K562 (cell line): ENCODE measurements around the gene SECISBP2. TPM values are rescaled to one million over a fixed set of nuclear protein-coding genes. Genes with fewer than 3 reads are reported as not detected.

ENCODE experiments used
- CBX5 ChIP-seq: IDR thresholded peaks from 2 replicates; pipeline ENCODE4 v1.6.1; 2014; ENCODE audit warnings: low read depth, borderline replicate concordance
- EZH2 ChIP-seq: IDR thresholded peaks from 2 replicates; pipeline ENCODE4 v1.6.1; 2012; ENCODE audit warnings: low read depth, mild to moderate bottlenecking, inconsistent platforms, low read length, borderline replicate concordance
- FOXA3 ChIP-seq, 2 experiments: fragments of 450-650 bp in 1 of 2; sonication (generic) in 1 of 2; formaldehyde crosslinking; IDR thresholded peaks in 1 of 2; conservative IDR thresholded peaks in 1 of 2; 2 replicates each; pipeline versions ENCODE4 v1.4.0 to v1.8.0; 2020 to 2022; ENCODE audit warnings: mild to moderate bottlenecking in 2 of 2, missing genetic modification reagents in 1 of 2
- HCFC1 ChIP-seq: IDR thresholded peaks from 2 replicates; pipeline ENCODE4 v1.6.1; 2012; ENCODE audit warnings: low read depth, low read length, improper control_type of control experiment
- ILK ChIP-seq: fragments of 450-650 bp; IDR thresholded peaks from 2 replicates; pipeline ENCODE4 v1.6.1; 2016; ENCODE audit warnings: missing genetic modification characterization, low read depth, mild to moderate bottlenecking, missing compliant biosample characterization, moderate library complexity, borderline replicate concordance
- IRF2 ChIP-seq: sonication (generic); formaldehyde crosslinking; IDR thresholded peaks from 2 replicates; pipeline ENCODE4 v1.8.1; 2022; ENCODE audit warnings: mild to moderate bottlenecking, missing genetic modification reagents
- MXI1 ChIP-seq: IDR thresholded peaks from 2 replicates; pipeline ENCODE4 v1.6.1; 2011; ENCODE audit warnings: low read depth, mild to moderate bottlenecking, improper control_type of control experiment, low read length
- NFXL1 ChIP-seq: fragments of 450-650 bp; formaldehyde crosslinking; IDR thresholded peaks from 2 replicates; pipeline ENCODE4 v1.4.0; 2021; ENCODE audit warnings: mild to moderate bottlenecking
- PCBP1 ChIP-seq: fragments of 200-400 bp; formaldehyde crosslinking; IDR thresholded peaks from 2 replicates; pipeline ENCODE4 v1.6.1; 2018; ENCODE audit warnings: mild to moderate bottlenecking, low read depth, low read length; ENCODE audit not compliant: poor library complexity, severe bottlenecking
- RFX1 ChIP-seq: fragments of 450-650 bp; IDR thresholded peaks from 2 replicates; pipeline ENCODE4 v1.6.1; 2016; ENCODE audit warnings: mild to moderate bottlenecking, moderate library complexity
- SMAD1 ChIP-seq: fragments of 150-350 bp; IDR thresholded peaks from 2 replicates; pipeline ENCODE4 v1.6.1; 2014; ENCODE audit warnings: low read length, low read depth; ENCODE audit not compliant: partially characterized antibody
- SRF ChIP-seq, 2 experiments: fragments of 250-450, 450-650 bp in 1 of 2; sonication (Bioruptor Pico) in 1 of 2; sonication (generic) in 1 of 2; formaldehyde crosslinking; IDR thresholded peaks; 2 replicates each; pipeline versions ENCODE4 v1.5.0 to v1.5.1; 2020 to 2022; ENCODE audit warnings: mild to moderate bottlenecking in 1 of 2, missing genetic modification reagents in 1 of 2
- THRAP3 ChIP-seq: fragments of 450-650 bp; IDR thresholded peaks from 2 replicates; pipeline ENCODE4 v1.6.1; 2016; ENCODE audit warnings: mild to moderate bottlenecking, inconsistent platforms, borderline replicate concordance
- TSC22D4 ChIP-seq: fragments of 450-650 bp; IDR thresholded peaks from 2 replicates; pipeline ENCODE4 v1.6.1; 2016; ENCODE audit warnings: missing genetic modification characterization, missing biosample characterization, control low read depth
- ZFP1 ChIP-seq: fragments of 450-650 bp; formaldehyde crosslinking; IDR thresholded peaks from 2 replicates; pipeline ENCODE4 v1.4.0; 2020; ENCODE audit warnings: mild to moderate bottlenecking, mixed read lengths
- ZNF134 ChIP-seq: fragments of 250-450 bp; sonication (Bioruptor Pico); conservative IDR thresholded peaks from 2 replicates; pipeline ENCODE4 v1.4.0; 2020
- ZNF224 ChIP-seq: sonication (generic); formaldehyde crosslinking; IDR thresholded peaks from 2 replicates; pipeline ENCODE4 v1.8.0; 2022; ENCODE audit warnings: mild to moderate bottlenecking, missing genetic modification reagents
- ZNF311 ChIP-seq: fragments of 250-450 bp; sonication (Bioruptor Pico); IDR thresholded peaks from 2 replicates; pipeline ENCODE4 v1.4.0; 2020; ENCODE audit warnings: mild to moderate bottlenecking, moderate library complexity
- ZNF324 ChIP-seq: fragments of 250-450 bp; sonication (Bioruptor Pico); IDR thresholded peaks from 2 replicates; pipeline ENCODE4 v1.4.0; 2020; ENCODE audit warnings: mild to moderate bottlenecking
- ZNF707 ChIP-seq: fragments of 250-450 bp; sonication (Bioruptor Pico); conservative IDR thresholded peaks from 2 replicates; pipeline ENCODE4 v1.8.0; 2022; ENCODE audit warnings: inconsistent platforms, mild to moderate bottlenecking, moderate library complexity
- ZNF77 ChIP-seq: fragments of 250-450 bp; sonication (Bioruptor Pico); IDR thresholded peaks from 2 replicates; pipeline ENCODE4 v1.5.0; 2020
- polyA plus RNA-seq, 8 experiments: library from polyadenylated mRNA; depleted of rRNA in 4 of 8; stranded (reverse) in 5 of 8; unstranded in 3 of 8; fragments of >200 nt; fragmentation: Nextera tagmentation in 2 of 8; fragmentation: Illumina TruSeq in 1 of 8; extraction: Ambion mirVana in 2 of 8; extraction: Trizol in 1 of 8; gene quantifications; 2 replicates each; pipeline versions ENCODE4 v1.2.1 to v1.2.3, GENCODE V29; 2011 to 2014; ENCODE audit warnings: inconsistent platforms in 1 of 8, missing spikeins in 1 of 8
- total RNA-seq, 7 experiments: library from RNA; depleted of rRNA in 6 of 7; stranded (reverse); fragments of >200 nt in 6 of 7; fragmentation: Illumina TruSeq in 2 of 7; extraction: Trizol in 2 of 7; gene quantifications; 2 replicates each; pipeline versions ENCODE4 v1.2.1 to v1.2.3, GENCODE V29; 2011 to 2021; ENCODE audit warnings: low replicate concordance in 1 of 7
- TF ChIP-seq, protein P1 (sequence below): IDR thresholded peaks from 3 replicates; pipeline ENCODE4 v1.6.1; 2011; ENCODE audit warnings: borderline replicate concordance, mild to moderate bottlenecking; ENCODE audit not compliant: insufficient read length, insufficient read depth
- TF ChIP-seq, protein P2 (sequence below): sonication (generic); formaldehyde crosslinking; IDR thresholded peaks from 2 replicates; pipeline ENCODE4 v1.9.0; 2022; ENCODE audit warnings: mild to moderate bottlenecking, missing genetic modification reagents
- TF ChIP-seq, protein P3 (sequence below): sonication (generic); formaldehyde crosslinking; IDR thresholded peaks from 2 replicates; pipeline ENCODE4 v1.8.1; 2023; ENCODE audit warnings: mild to moderate bottlenecking, missing genetic modification reagents
- TF ChIP-seq, protein P4 (sequence below): fragments of 250-450 bp; sonication (Bioruptor Pico); IDR thresholded peaks from 2 replicates; pipeline ENCODE4 v1.4.0; 2020

Gene SECISBP2
- total and polyA plus RNA-seq, 9 of the 15 experiments (the other 6 are each of a cell fraction or from before 2014, with no cell fraction given): 3.2 to 41.6 (median 26.1) TPM

DNA sequence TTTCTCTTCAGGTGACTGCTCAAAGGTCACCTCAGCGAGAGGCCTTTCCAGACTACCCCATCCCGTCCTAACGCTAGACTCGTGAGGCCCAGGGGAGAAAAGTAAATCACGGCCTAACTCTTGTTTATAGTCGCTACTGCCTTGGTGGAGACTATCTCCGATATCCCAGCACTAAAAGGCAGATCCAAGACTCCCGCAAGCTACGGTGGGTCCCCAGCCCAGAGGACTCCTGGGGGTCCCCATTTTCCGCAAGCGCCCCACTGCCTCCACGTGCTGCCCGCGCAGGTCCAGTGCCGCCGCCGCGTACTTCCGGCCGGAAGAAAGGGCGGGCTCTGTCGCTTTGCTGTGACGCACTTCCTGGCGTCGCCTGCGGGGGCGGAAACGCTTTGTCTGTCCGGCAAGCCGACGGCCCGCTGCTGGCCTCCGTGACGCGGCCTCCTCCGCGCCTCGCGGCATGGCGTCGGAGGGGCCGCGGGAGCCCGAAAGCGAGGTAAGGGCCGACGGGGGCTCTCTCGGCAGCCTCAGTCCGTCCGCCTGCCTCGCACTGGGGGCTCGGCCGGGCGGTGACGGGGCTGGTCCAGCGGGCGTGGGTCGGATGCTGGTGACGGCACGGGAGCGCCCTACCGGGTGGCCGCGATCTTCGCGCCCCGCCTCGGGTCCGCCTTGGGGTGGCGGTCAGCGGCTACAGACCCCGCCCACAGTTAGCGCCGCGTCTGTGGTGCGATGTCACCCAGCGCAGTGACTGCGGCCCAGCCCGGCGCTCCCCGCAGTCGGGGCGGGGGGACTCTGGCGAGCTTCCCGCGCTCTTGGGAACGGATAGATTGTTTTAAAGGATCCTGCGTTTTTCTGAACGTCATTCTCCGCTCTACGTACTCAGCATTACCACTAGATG lies at the start of gene SECISBP2 (continued):
- TF ChIP-seq, protein P1, sequence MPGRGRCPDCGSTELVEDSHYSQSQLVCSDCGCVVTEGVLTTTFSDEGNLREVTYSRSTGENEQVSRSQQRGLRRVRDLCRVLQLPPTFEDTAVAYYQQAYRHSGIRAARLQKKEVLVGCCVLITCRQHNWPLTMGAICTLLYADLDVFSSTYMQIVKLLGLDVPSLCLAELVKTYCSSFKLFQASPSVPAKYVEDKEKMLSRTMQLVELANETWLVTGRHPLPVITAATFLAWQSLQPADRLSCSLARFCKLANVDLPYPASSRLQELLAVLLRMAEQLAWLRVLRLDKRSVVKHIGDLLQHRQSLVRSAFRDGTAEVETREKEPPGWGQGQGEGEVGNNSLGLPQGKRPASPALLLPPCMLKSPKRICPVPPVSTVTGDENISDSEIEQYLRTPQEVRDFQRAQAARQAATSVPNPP: no peak
- TF ChIP-seq PCBP1: peak; percentile 56
- TF ChIP-seq CBX5: no peak
- no peak for TF ChIP-seq ZFP1
- TF ChIP-seq, protein P2, sequence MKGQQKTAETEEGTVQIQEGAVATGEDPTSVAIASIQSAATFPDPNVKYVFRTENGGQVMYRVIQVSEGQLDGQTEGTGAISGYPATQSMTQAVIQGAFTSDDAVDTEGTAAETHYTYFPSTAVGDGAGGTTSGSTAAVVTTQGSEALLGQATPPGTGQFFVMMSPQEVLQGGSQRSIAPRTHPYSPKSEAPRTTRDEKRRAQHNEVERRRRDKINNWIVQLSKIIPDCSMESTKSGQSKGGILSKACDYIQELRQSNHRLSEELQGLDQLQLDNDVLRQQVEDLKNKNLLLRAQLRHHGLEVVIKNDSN (CRISPR knock-in tag): peak; percentile 78
- 0 out of 4 replicates have a peak, but pooled peaks of 1 of the 2 experiments have one; percentile 35 for TF ChIP-seq SRF (CRISPR knock-in tag; IDR thresholded peaks at IDR 0.05)
- peak; percentile 84 for TF ChIP-seq HCFC1
- TF ChIP-seq, protein P3, sequence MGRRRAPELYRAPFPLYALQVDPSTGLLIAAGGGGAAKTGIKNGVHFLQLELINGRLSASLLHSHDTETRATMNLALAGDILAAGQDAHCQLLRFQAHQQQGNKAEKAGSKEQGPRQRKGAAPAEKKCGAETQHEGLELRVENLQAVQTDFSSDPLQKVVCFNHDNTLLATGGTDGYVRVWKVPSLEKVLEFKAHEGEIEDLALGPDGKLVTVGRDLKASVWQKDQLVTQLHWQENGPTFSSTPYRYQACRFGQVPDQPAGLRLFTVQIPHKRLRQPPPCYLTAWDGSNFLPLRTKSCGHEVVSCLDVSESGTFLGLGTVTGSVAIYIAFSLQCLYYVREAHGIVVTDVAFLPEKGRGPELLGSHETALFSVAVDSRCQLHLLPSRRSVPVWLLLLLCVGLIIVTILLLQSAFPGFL: no peak
- TF ChIP-seq ZNF134: no peak
- no peak for TF ChIP-seq ZNF707 (CRISPR knock-in tag)
- no peak for TF ChIP-seq TSC22D4
- TF ChIP-seq EZH2: no peak
- TF ChIP-seq THRAP3: no peak
- peak; percentile 55 for TF ChIP-seq SMAD1
- TF ChIP-seq FOXA3 (CRISPR knock-in tag; conservative IDR thresholded peaks at IDR 0.05 in 1 of 2, IDR thresholded peaks at IDR 0.05 in 1 of 2): 0 out of 4 replicates have a peak, but pooled peaks of 1 of the 2 experiments have one; percentile 44
- TF ChIP-seq NFXL1 (CRISPR knock-in tag): no peak
- TF ChIP-seq IRF2 (CRISPR knock-in tag): no peak
- no peak for TF ChIP-seq ZNF324 (CRISPR knock-in tag)
- TF ChIP-seq MXI1: peak; percentile 59
- TF ChIP-seq ZNF224 (CRISPR knock-in tag): no peak
- TF ChIP-seq RFX1: no peak
- no peak for TF ChIP-seq ILK
- TF ChIP-seq ZNF311 (CRISPR knock-in tag): no peak
- TF ChIP-seq, protein P4, sequence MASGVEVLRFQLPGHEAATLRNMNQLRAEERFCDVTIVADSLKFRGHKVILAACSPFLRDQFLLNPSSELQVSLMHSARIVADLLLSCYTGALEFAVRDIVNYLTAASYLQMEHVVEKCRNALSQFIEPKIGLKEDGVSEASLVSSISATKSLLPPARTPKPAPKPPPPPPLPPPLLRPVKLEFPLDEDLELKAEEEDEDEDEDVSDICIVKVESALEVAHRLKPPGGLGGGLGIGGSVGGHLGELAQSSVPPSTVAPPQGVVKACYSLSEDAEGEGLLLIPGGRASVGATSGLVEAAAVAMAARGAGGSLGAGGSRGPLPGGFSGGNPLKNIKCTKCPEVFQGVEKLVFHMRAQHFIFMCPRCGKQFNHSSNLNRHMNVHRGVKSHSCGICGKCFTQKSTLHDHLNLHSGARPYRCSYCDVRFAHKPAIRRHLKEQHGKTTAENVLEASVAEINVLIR (CRISPR knock-in tag): peak; percentile 95
- TF ChIP-seq ZNF77 (CRISPR knock-in tag): no peak
